HG03159 (cell line): ENCODE data around the gene DDX55.
"Not testable (repeated sequence)": the region's sequence is repeated elsewhere in the genome, so short reads cannot be mapped to it uniquely, and the experiment has no call there.

Experiments used
- ATAC-seq: cut with Tn5 transposase; IDR thresholded peaks from one replicate; pipeline ENCODE4 v1.9.1; 2021; ENCODE audit warnings: mild to moderate bottlenecking, moderate library complexity; ENCODE audit not compliant: unreplicated experiment

The DDX55 gene, protein sequence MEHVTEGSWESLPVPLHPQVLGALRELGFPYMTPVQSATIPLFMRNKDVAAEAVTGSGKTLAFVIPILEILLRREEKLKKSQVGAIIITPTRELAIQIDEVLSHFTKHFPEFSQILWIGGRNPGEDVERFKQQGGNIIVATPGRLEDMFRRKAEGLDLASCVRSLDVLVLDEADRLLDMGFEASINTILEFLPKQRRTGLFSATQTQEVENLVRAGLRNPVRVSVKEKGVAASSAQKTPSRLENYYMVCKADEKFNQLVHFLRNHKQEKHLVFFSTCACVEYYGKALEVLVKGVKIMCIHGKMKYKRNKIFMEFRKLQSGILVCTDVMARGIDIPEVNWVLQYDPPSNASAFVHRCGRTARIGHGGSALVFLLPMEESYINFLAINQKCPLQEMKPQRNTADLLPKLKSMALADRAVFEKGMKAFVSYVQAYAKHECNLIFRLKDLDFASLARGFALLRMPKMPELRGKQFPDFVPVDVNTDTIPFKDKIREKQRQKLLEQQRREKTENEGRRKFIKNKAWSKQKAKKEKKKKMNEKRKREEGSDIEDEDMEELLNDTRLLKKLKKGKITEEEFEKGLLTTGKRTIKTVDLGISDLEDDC

DNA sequence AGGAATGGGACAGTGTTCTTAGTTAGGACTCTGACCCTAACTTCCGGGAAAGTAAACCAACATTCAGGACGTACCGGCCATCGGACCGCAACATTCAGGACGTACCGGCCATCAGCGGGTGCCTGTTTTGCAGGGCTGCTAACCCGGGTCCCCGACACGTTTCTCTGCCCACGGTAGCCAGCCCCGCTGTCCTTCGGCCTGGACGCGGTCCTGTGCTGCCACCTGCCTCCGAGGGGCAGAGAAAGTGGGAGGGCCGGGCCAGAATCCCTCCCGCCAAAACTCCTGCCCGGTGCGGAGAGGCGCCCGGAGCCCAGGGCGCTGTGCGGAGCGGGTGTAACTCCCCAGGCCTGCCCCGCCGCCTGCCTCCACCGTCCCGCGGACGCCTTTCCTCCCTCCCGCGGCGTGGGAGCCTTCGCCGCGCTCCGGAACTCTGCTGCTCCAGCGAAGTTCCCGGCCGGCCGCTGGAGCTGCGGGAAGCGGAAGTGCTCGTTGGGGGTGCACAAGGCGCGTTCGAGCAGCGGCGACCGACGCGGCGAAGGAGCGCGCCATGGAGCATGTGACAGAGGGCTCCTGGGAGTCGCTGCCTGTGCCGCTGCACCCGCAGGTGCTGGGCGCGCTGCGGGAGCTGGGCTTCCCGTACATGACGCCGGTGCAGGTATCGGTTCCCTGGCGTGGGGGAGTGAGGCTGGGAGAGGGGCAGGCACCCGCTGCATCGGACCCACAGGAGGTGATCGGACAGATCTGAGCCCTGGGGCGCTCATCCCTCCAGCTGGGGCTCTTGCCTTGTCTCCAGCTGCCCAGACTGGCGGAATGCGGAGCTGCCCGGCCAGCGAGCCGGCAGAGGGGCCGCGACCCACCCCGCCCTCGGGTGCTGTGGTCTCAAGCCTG, at the start of gene DDX55:
Gene DDX55, plus strand, starts transcription at position 498 of the 888 bp plus-strand sequence. Its CDS starts 50 bp downstream, at position 548.
- peak; percentile 85 for ATAC-seq

DNA sequence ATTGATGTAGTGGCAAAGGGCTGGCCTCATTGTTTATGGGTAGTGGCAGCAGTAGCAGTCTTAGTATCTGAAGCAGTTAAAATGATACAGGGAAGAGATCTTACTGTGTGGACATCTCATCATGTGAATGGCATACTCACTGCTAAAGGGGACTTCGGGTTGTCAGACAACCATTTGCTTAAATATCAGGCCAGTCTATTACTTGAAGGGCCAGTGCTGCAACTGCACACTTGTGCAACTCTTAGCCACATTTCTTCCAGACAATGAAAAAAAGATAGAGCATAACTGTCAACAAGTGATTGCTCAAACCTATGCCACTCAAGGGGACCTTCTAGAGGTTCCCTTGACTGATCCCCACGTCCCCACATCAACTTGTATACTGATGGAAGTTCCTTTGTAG, 47.8 kb upstream of the DDX55 start:
- not testable (repeated sequence) for ATAC-seq

DNA sequence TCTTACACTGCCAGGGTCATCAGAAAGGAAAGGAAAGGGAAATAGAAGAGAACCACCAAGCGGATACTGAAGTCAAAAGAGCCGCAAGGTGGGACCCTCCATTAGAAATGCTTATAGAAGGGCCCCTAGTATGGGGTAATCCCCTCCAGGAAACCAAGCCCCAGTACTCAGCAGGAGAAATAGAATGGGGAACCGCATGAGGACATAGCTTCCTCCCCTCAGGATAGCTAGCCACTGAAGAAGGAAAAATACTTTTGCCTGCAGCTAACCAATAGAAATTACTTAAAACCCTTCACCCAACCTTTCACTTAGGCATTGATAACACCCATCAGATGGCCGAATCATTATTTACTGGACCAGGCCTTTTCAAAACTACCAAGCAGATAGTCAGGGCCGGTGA, 47.1 kb upstream of the DDX55 start:
- ATAC-seq: not testable (repeated sequence)

DNA sequence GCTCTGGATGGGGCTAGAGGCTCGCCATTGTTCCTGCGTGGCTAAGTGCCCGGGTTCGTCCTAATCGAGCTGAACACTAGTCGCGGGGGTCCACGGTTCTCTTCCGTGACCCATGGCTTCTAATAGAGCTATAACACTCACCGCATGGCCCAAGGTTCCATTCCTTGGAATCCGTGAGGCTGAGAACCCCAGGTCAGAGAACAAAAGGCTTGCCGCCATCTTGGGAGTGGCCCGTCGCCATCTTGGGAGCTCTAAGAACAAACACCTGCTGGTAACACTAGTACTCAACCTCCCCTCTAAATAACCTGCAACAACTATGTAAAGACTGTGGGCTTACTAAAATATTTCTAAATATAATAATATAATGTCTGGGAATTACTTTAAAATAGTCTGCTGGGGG, 43.4 kb upstream of the DDX55 start:
- not testable (repeated sequence) for ATAC-seq

DNA sequence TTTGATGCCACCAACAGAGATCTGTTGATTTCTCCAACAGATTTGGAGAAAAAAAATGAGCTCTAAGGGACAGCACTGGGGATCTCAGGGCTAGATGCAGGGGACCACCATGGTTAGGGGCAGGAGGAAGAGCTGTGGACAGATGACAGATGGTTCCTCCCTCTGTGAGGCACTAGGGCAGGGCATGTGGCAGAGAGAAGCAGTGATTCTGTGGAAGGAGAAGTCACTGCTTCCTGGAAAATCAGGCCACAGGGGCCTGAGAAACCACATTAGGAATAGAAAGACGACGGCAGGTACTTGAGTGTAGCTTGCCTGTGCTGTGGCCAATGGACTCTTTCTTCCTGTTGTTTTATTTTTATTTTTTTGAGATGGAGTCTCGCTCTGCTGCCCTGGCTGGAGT, 42.4 kb upstream of the DDX55 start:
- ATAC-seq: no peak

DNA sequence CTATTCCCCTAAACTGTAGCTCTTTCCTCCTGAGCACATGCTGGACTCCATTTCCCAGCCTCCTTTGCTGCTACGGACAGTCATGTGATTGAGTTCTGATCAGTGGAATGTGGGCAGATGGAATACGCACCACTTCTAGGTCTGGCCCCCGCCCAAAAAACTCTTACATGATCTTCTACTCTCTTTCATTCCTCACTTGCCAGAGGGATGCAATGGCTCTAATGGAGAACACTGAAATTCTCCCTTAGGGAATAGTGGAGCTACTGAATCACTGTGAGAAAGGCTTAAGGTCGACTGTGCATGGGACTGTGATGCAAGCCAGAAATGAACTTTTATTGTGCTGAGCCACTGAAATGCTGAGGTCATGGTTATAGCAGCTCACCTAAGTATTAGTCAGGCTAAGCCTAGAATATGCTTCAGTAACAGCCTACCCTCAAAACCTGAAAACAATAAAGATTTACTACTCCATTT, 30.5 kb upstream of the DDX55 start:
- ATAC-seq: no peak

DNA sequence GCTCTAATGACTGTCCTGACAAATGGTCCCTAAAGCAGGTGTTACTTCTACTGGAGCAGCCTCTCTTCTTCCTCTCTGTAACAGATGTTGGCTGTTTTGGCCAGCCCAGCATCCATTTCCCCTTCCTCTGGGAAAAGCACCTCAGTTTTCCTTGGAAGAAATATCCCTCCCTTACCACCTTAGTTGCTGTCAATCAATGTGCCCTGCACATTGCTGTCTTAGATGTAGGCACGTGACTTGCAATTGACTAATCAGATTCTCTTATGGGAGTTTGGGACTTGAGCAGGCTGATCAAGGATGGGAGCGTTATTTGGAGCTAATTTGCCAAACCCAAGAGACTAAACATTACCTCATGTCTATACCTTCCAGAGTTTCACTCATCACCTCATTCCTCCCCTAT, 29.5 kb upstream of the DDX55 start:
- ATAC-seq: no peak

DNA sequence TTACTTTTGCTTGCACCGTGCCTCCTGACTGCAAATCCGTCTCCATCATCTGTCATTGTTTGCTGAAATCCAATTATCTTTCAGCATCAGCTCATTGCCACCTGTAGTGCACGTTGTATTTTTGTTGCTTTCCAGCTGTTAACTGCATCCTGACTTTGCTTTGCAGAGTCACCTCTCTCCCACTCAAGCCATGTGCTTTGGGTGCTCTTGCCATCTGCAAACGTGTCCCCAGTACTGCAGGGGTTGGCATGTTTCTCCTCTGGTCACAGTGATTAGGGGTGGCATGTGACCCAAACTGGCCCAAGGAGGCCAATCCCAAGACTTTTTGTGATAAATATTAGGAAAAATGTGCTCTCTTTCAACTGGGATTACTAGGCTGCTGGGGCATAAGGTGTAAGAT, 28.0 kb upstream of the DDX55 start:
- ATAC-seq: no peak

DNA sequence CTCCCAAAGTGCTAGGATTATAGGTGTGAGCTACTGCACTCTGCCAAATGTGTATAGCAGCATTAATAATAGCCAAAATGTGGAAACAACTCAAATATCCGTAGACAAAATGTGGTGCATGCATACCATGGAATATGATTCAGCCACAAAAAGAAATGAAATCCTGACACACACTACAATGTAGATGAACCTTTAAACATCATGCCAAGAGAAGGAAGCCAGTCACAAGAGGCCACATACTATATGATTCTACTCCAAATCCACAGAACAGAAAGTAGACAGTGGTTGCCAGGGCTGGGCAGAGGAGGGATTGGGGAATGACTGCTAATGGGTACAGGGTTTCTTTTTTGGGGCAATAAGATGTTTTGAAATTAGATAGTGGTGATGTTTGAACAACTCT, 25.3 kb upstream of the DDX55 start:
- ATAC-seq: no peak

DNA sequence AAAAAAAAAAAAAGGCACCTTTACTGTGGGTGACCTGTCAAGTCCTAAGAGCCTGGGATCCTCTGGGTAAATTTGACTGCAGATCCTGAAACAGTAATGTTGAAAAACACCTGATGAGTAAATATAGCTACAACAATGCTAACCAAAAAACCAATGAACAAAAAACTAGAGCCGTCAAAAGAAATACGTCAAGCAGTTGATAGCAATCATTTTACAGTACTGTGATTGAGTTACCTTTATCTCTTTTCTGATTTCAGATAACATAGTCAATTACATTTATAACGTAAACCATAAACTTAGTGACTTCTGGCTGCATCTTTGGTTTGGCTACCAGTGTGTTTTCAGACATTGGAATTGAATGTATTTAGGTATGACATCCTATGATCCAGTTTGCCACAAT, 23.7 kb upstream of the DDX55 start:
- ATAC-seq: no peak

DNA sequence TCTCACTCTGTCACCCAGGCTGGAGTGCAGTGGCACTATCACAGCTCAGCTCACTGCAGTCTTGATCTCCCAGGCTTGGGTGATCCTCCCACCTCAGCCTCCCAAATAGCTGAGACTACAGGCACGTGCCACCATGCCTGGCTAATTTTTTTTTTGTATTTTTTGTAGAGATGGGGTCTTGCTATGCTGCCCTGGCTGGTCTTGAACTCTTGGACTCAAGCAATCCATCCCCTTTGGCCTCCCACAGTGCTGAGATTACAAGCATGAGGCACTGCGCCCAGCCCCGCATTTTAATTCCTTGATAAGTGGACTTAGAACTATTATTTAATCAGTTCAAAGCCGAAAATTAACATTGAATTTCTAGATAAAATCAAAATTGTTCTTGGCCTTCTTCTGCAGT, 23.1 kb upstream of the DDX55 start:
- not testable (repeated sequence) for ATAC-seq

DNA sequence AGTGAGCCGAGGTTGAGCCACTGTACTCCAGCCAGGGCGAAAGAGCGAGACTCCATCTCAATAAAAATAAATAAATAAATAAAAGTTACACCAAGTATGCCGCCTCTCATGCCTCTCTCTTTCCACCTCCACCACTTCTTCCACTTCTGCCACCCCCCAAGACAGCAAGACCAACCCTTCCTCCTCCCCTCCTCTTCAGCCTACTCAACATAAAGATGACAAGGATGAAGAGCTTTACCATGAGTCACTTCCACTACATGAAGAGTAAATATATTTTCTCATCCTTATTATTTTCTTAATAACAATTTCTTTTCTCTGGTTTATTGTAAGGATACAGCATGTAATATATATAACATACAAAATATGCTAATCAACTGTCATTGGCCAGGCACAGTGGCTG, 21.1 kb upstream of the DDX55 start:
- ATAC-seq: no peak

DNA sequence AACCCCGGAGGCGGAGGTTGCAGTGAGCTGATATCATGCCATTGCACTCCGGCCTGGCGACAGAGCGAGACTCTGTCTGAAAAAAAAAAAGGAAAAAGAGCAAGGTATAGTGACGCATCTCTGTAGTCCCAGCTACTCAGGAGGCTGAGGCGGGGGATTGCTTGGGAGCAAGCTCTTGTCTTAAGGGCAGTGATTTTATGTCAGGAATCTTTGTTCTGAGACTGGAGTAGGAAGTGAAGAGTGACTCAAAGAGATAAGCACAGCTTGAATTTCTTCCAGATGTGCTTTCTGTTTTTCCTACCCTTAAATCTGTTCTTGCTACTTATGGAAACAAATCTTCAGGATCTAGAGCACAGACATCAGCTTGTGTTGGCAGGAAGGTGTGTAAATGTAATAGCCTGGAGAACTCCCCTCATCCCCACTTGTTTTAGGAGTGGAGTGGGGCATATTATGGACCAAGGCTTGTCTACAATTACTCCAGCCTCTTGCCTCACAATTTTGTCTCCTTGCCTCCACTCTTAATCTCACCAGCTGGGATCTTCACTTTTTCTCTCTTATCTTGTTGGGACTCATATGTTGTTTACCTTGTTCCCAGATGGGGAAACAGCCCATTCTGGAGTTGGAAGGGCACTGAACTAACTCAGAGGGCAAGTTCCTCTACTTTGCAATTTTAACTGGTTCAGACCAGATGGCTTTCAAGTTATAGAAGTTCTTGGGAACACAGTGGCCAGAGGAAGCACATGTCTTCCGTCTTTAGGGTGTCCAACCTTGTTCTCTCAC, 10.0 kb upstream of the DDX55 start:
- no peak for ATAC-seq

DNA sequence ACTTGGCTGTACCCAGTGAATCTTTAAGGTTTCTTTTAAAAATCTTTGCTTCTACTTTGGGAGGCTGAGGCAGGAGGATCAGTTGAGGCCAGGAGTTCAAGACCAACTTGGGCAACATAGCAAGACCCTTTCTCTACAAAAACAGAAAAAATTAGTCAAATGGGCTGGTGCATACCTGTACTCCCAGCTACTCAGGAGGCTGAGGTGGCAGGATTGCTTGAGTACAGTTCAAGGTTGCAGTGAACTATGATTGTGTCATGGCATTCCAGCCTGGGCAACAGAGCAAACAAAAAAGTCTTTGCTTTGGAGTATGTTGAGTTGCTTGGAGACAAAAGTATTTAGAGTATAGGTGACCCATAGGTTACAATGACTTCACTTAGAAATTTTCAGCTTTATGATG, 6.2 kb upstream of the DDX55 start:
- ATAC-seq: no peak

DNA sequence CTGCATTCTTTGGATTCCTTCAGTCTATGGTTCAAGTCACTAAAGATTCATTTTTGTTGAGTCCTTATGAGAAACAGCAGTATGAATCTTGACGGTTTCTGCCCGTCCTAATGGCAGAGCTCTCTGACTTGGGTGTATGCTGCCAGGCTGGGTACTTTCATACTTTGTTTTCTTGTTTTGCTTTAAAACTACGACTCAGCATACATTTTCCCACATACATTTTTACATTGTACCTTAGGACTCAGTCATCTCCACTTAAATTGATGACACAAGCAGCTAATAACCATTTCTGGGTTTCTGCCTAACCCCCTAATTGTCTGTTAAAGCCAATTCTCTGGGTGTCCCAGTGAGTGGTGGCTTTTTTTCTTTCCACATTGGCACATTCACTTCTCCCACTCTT, 4.8 kb upstream of the DDX55 start:
- ATAC-seq: no peak

DNA sequence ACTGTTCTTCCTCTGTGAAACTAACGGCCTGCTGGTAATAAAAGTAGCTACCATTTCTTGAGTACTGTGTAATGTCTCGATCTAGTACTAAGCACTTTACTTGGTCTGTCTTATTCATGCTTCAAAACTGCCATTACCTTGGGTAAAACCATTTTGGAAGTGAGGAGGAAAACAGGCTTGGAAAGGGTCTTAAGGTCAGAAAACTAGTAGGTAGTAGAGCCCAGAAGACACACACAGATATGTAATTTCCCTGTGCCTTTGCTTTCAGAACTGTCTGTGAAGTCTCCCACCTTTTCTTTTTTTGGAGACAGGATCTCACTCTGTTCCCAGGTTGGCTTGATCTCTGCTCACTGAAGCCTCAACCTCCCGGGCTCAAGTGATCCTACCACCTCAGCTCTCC, 3.4 kb upstream of the DDX55 start:
- ATAC-seq: no peak

DNA sequence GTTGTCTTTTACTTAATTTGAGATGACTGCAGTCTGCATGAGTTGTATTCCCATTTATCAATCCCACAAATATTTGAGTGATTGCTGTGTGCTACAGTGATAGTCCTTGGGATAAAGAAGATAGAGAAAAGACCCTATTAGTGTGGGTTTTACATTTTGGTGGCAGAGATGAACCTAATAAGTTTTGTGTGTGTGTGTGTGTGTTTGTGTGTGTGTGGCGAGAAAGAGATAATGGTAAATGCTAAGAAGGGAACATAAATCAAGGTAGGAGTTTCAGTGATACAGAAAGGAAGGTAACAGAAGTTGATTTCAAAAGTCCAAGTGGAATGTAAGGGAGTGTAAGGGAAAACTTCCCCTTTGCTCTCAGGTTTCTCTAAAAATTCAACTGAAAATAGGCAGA, 2.6 kb upstream of the DDX55 start:
- ATAC-seq: no peak

DNA sequence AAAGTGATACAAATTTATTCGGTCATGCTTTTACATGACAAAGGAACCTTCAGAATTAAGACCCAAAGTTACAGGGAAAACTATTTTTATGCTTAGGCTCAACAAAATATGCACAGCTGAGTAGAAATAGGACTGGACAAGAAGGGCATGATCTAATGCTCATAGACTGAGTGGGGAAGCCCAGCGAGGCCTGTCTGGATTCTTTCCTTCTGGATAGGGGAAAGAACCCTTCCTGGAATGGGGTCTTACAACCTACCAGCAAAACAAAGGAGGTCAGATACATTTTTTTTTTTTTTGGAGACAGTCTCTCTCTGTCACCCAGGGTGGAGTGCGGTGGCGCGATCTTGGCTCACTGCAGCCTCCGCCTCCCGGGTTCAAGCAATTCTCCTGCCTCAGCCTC, 2.2 kb upstream of the DDX55 start:
- no peak for ATAC-seq

DNA sequence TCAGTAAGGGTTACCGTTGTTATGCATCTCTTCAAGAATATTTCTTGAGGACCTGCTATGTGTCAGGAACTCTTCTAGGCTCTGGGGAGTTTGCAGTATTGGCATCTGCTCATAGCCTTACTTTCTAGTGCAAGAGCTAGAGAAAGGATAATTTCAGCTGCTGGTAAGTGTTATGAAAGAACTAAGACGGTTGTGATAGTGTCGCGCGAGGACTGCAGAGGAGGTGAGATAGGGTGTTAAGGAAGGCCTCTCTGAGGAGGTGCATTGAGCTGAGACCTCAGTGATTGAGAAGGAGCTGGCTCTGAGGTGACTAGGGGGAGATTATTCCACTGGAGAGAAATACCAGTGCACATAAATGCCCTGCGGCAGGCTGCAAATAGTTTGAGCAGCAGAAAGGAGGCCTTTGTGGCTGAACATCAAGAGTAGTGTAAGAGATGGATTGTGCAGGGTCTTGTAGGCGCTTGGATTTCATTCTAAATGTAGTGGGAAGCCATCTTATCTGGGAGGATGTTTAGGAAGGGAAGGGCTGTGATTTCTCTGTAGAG, 824 bp downstream of the DDX55 start:
- ATAC-seq: no peak

DNA sequence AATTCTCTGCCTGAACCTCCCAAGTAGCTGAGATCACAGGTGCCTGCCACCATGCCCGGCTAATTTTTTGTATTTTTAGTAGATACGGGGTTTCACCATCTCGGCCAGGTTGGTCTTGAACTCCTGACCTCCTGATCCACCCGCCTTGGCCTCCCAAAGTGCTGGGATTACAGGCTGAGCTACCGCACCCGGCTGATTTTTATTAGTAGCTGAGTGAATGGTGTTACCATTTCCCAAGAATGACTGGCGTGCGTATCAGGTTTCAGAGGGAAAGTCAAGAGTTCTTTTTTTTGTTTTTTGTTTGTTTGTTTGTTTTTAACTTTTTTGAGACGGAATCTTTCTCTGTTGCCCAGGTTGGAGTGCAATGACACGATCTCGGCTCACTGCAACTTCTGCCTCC, 1.6 kb downstream of the DDX55 start:
- ATAC-seq: not testable (repeated sequence)
